GM12874 (cell line): ENCODE results near the gene TMCC1.

ENCODE experiments used
- TF ChIP-seq, protein P1 (sequence below): IDR thresholded peaks from 2 replicates; pipeline ENCODE4 v1.5.1; 2011; ENCODE audit warnings: low read depth, mild to moderate bottlenecking, control low read depth, low read length, moderate library complexity; ENCODE audit not compliant: insufficient read depth

The TMCC1 gene

DNA sequence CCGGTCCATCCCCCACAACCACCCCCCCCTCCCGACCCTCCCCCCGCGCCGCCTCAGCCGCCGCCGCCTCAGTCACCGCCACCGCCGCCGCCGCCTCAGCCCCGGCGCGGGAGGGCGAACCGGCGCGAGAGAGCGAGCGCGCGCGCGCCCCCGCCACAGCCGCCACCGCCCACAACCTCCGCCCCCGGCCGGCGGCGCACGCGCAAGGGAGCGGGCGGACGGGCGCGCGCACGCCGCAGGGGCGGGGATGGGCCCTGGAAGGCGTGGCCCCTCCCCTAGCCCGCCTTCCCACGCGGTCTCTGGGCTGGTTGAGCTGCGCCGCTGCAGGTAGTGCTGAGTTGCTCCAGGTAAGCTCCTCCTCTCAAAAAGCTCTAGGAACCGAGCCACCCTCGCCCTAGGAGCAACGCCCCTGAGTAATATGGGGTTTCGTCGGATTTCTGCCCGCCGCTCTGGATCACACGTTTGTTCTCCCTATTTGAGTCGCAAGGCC is at the start of gene TMCC1:
Gene TMCC1 (minus strand): TSS at position 131 of the 490 bp plus-strand sequence.
- TF ChIP-seq, protein P1, sequence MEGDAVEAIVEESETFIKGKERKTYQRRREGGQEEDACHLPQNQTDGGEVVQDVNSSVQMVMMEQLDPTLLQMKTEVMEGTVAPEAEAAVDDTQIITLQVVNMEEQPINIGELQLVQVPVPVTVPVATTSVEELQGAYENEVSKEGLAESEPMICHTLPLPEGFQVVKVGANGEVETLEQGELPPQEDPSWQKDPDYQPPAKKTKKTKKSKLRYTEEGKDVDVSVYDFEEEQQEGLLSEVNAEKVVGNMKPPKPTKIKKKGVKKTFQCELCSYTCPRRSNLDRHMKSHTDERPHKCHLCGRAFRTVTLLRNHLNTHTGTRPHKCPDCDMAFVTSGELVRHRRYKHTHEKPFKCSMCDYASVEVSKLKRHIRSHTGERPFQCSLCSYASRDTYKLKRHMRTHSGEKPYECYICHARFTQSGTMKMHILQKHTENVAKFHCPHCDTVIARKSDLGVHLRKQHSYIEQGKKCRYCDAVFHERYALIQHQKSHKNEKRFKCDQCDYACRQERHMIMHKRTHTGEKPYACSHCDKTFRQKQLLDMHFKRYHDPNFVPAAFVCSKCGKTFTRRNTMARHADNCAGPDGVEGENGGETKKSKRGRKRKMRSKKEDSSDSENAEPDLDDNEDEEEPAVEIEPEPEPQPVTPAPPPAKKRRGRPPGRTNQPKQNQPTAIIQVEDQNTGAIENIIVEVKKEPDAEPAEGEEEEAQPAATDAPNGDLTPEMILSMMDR, result no peak

- TF ChIP-seq, protein P1, result no peak
Observed at GRCh38 chr3:129943020-129943419, 49.5 kb upstream of the TMCC1 start.

GRCh38 chr3:129942296-129942695 is 48.8 kb upstream of the TMCC1 start:
- TF ChIP-seq, protein P1, result peak; percentile 69

- TF ChIP-seq, protein P1, result no peak
Observed at GRCh38 chr3:129940086-129940485, 46.6 kb upstream of the TMCC1 start.

GRCh38 chr3:129938140-129938930 is 44.8 kb upstream of the TMCC1 start:
- TF ChIP-seq, protein P1, result no peak

- TF ChIP-seq, protein P1, result no peak
Observed at GRCh38 chr3:129937717-129938116, 44.2 kb upstream of the TMCC1 start.

DNA sequence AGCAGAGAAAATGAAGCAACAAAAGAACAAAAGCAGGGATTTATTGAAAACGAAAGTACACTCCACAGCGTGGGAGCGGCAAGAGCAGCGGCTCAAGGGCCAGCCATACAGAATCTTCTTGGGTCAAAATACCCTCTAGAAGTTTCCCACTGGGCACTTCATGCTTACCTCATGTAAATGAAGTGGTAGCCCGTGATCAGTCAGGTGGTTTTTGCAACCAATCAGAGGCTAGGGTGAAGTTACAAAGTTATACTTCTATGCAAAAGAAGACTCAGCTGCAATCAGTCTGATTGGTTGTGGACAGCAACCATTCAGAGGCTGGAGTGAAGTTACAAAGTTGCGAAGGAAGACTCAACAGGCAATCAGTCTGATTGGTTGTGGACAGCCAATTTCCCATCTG is 43.2 kb upstream of the TMCC1 start:
- TF ChIP-seq, protein P1, result no peak
